Measurements from ENCODE around the gene CNP. TPM values are rescaled to one million over a fixed set of nuclear protein-coding genes. Genes with fewer than 3 reads are reported as not detected.

CNP gene
- total RNA-seq, 2 donors from 2014 or later: 44.7 to 49.4 TPM

GRCh38 chr17:41956522-41956921 lies 10.1 kb upstream of the CNP start:
- Histone ChIP-seq H3K4me1 (peaks cover 6% of the 10 kb centered on the region), H3K9ac (ENCODE audit: low read depth in 2 of 2, low read length in 2 of 2) (no peak overlapping the region), H3K27me3 (no peaks in the 10 kb centered on the region), H3K9me3 (no peaks in the 10 kb centered on the region), H3K36me3 (no peaks in the 10 kb centered on the region), H3K27ac (no peak overlapping the region), H3K4me3 (no peak overlapping the region)
- DNase-seq: no peak
- intact Hi-C loops (cut with DNase I): no loop called here
- TF ChIP-seq CTCF (IDR thresholded peaks at IDR 0.05): no peak

GRCh38 chr17:41957031-41957868 lies 9.3 kb upstream of the CNP start:
- H3K4me1 ChIP-seq: peaks cover 6% of the 10 kb centered on the region
- H3K4me3 ChIP-seq: no peak overlapping the region
- no peaks in the 10 kb centered on the region for H3K9me3 ChIP-seq
- peak overlapping the region; percentile 8 for H3K27ac ChIP-seq
- no peak for DNase-seq
- H3K9ac ChIP-seq (ENCODE audit: low read depth in 2 of 2, low read length in 2 of 2): no peak overlapping the region
- no peaks in the 10 kb centered on the region for H3K27me3 ChIP-seq
- intact Hi-C loops (cut with DNase I): no loop called here
- no peak for TF ChIP-seq CTCF (IDR thresholded peaks at IDR 0.05)
- no peaks in the 10 kb centered on the region for H3K36me3 ChIP-seq

- TF ChIP-seq CTCF (IDR thresholded peaks at IDR 0.05): no peak
- Histone ChIP-seq H3K9me3 (no peaks in the 10 kb centered on the region), H3K4me1 (peaks cover 6% of the 10 kb centered on the region), H3K27ac (peak overlapping the region; percentile 20), H3K4me3 (no peak overlapping the region), H3K9ac (ENCODE audit: low read depth in 2 of 2, low read length in 2 of 2) (no peak overlapping the region), H3K27me3 (no peaks in the 10 kb centered on the region), H3K36me3 (no peaks in the 10 kb centered on the region)
- intact Hi-C loops (cut with DNase I): no loop called here
- no peak for DNase-seq
Measured at GRCh38 chr17:41957869-41958439, 8.6 kb upstream of the CNP start.

- TF ChIP-seq CTCF (IDR thresholded peaks at IDR 0.05): no peak
- no peak for DNase-seq
- H3K36me3 ChIP-seq: no peaks in the 10 kb centered on the region
- peak overlapping the region in 1 of 2 donors; percentile 19 for H3K9ac ChIP-seq (ENCODE audit: low read depth in 2 of 2, low read length in 2 of 2)
- intact Hi-C loops (cut with DNase I): no loop called here
- H3K9me3 ChIP-seq: no peaks in the 10 kb centered on the region
- H3K27me3 ChIP-seq: no peaks in the 10 kb centered on the region
- H3K27ac ChIP-seq: no peak overlapping the region
- H3K4me3 ChIP-seq: no peak overlapping the region
- peaks cover 6% of the 10 kb centered on the region for H3K4me1 ChIP-seq
Measured at GRCh38 chr17:41959030-41959335, 7.6 kb upstream of the CNP start.

GRCh38 chr17:41959336-41960095 lies 7.1 kb upstream of the CNP start:
- Histone ChIP-seq H3K27me3 (no peaks in the 10 kb centered on the region), H3K9ac (ENCODE audit: low read depth in 2 of 2, low read length in 2 of 2) (peak overlapping the region in 1 of 2 donors; percentile 19), H3K9me3 (no peaks in the 10 kb centered on the region), H3K4me3 (no peak overlapping the region), H3K36me3 (no peaks in the 10 kb centered on the region), H3K4me1 (peaks cover 6% of the 10 kb centered on the region), H3K27ac (no peak overlapping the region)
- no peak for DNase-seq
- intact Hi-C loops (cut with DNase I): no loop called here
- TF ChIP-seq CTCF (IDR thresholded peaks at IDR 0.05): no peak
